NCI-H2171 treated with DMSO at 0.1 percent for 48 hours (cell line): ENCODE data around the gene TTC33.
A peak's percentile ranks its signal among the peaks of the same experiment; 100 is the strongest.
"Not testable (repeated sequence)": the region's sequence is repeated elsewhere in the genome, so short reads cannot be mapped to it uniquely, and the experiment has no call there.

ENCODE experiments used
- DNase-seq: peaks from one replicate; lab custom pipeline; 2025; lab: John Stamatoyannopoulos, UW

TTC33 gene

DNA sequence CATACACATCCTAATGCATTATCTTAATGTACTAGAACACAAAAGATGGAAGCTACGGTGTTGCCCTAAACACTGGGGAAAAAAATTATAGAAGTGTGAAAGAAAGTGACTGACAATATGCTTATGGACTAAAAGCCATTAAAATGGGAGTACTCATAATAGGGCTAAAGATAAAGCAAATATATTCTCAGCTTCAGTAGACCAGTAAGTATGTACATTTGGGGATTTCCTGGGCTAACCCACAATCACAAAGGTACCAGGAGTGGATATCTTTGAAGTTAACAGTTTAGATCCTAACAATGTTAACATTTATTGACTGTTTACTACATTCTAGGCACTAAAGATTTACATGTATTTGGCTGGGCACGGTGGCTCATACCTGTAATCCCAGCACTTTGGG, 39.2 kb downstream of the TTC33 start:
- DNase-seq, result no peak

DNA sequence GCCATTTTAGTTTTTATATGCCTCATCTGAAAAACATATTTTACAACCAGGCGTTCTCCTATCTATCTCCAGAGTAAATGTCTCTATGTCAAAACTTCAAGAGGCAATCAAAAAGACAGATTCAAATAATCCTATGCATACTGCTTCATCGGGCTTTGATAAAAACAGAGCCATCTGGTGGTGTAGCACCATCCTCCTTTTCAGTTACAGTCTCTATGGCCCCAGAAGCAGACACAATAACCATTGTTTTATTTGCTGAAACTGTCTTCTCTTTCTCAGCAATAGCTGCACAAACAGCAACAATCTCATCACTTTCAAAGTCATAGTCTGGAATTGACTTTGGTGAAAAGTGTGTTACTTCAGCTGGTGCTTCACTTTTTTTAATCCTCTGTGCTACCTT, 39.8 kb downstream of the TTC33 start:
- no peak for DNase-seq

DNA sequence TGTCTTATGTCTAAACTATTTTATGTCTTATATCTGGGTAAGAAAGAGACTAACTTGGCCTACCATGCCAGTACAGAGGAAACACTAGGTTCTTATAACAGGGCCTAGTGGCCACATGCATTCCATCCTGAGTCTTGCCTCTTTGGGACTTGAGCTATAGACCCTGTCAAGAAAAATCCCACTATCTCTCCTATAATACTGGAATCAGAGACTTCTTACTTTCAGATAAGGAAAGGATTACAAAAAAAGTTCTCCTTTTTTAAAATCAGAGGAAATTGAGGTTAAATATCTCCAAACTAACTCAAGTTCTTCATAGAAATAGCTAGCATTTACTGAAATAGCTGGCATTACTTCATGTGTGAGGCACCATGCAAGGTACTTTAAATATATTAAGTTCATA, 41.8 kb downstream of the TTC33 start:
- no peak for DNase-seq

DNA sequence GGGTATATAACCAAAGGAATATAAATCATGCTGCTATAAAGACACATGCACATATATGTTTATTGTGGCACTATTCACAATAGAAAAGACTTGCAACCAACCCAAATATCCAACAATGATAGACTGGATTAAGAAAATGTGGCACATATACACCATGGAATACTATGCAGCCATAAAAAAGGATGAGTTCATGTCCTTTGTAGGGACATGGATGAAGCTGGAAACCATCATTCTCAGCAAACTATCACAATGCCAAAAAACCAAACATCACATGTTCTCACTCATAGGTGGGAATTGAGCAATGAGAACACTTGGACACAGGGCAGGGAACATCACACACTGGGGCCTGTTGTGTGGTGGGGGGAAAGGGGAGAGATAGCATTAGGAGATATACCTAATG, 45.2 kb downstream of the TTC33 start:
- not testable (repeated sequence) for DNase-seq

DNA sequence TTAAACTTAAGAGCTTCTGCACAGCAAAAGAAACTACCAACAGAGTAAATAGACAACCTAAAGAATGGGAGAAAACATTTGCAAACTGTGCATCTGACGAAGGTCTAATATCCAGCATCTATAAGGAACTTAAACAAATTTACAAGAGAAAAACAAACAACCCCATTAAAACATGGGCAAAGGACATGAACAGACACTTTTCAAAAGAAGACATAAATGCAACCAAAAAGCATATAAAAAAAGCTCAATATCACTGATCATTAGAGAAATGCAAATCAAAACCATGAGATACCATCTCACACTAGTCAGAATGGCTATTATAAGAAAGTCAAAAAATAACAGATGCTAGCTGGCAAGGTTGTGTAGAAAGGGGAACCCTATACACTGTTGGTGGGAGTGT, 50.3 kb downstream of the TTC33 start:
- DNase-seq, result not testable (repeated sequence)

DNA sequence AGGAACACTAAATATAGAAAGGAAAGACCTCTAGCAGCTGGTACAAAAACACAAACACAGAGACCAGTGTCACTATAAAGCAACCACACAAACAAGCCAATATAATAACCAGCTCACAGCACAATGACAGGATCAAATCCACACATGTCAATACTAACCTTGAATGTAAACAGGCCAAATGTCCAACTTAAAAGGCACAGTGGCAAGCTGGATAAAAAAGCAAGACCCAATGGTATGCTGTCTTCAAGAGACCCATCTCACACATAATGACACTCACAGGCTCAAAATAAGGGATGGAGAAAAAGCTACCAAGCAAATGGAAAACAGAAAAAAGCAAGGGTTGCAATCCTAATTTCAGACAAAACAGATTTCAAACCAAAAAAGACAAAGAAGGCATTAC, 53.7 kb downstream of the TTC33 start:
- DNase-seq, result not testable (repeated sequence)

DNA sequence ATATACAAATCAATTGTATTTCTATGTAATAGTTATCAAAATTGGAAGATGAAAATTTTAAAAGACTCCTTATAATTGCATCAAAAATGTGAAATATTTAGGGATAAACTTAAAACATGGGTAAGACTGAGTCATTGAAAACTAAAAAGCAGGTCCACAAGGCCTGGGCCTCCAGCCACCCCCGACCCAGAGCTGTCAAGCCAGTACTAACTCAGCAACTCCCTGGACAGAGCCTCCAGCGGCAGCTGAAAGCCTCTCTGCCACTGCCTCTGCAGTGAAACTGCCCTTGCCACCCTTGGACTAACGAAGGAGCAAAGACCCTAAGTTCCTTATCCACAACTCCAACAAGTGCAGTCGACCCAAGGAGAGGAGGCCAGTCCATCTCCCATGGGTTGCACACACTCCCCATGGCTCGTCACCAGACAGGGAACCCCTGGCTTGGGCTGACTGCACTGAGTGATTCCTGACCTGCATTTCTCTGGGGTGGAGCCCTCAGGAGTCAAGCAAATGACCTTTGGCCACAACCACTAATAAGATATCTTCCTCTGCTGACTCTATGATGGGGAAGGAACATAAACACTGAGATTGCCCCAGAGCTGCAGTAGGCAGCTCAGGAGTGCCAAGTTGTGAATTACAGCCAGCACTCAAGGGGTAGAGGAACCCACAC, 55.5 kb downstream of the TTC33 start:
- DNase-seq, result no peak

DNA sequence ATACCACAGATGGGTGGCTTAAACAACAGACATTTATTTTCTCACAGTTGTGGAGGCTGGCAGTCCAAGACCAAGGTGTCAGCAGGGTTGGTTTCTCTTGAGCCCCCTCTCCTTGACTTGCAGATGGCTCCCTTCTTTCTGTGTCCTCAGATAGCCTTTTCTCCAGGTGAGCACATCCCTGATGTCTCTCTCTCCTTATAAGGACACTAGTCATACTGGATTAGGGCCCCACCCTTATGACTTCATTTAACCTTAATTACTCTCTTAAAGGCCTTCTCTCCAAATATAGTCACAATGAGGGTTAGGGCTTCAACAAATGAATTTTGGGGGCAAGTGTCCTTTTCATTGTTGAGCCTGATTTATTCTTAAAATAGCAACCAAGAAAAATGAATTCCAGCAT, 61.3 kb downstream of the TTC33 start:
- no peak for DNase-seq

DNA sequence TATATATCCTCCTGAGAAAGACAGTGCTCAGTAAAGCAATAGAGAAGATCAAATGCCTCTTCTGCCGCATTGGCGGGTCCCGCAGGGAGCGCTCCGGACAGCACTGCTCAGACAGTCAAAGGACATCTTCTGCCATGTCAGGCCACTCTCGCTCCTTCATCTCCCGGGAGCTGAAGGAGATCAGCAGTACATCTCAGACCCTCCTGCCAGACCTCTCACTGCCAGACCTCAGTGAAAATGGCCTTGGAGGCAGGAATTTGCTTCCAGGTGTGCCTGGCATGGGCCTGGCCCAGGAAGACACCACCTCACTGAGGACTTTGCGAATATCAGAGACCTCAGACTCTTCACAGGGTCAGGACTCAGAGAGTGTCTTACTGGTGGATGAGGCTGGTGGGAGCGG, 63.9 kb downstream of the TTC33 start:
- DNase-seq, result no peak

DNA sequence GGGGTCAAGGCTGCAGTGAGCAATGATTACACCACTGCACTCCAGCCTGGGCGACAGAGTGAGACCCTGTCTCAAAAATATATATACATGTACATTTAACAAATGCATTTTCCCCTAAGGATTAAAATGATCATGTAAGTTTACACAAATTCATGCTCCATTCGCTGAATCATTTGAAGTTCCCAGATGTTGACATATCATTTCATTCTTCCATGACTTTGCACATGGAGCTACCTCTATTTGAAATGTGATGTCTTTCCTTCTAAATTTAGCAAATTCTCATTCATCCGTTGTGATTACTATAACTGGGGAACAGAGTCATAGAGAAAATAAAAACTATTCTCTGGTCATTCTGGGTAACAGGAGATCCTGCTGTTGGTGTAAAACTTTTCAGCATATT, 65.5 kb downstream of the TTC33 start:
- DNase-seq, result no peak

DNA sequence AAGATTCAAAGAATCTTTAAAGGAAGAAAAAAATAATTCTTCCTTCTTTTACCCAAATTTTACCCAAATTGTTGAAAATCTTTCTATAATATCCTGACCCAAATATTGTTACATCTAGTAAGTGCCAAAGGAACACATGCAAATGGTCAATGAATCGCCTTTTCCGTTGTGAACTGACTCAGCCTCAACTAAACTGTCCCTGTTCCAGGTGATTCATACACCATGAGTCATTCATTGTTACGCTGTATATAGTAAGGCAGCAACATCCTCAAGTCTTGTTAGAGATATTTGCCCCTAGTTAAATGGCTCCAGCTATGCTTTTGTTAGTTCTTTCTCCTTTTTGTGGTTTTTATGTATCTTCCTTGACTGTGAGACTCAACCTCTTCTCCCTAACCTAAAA, 66.3 kb downstream of the TTC33 start:
- DNase-seq, result no peak

DNA sequence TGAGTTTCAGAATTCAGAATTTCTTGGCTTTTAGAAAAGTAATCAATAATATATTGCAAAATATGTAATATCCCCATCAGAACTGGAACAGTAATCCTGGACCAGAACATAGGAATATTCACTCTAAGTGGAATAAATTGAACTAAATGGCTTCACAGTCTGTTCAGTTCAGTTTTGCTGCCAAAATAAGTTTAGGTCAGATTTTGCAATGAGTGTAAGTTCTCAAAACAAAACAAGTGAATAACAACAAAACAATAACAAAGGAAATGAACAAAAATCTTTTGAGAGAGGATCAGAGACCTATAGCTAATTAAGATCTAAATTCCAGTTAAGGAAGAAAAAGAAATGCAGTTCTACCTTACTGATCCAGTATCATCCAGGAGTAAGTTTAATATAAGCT, 66.8 kb downstream of the TTC33 start:
- no peak for DNase-seq

DNA sequence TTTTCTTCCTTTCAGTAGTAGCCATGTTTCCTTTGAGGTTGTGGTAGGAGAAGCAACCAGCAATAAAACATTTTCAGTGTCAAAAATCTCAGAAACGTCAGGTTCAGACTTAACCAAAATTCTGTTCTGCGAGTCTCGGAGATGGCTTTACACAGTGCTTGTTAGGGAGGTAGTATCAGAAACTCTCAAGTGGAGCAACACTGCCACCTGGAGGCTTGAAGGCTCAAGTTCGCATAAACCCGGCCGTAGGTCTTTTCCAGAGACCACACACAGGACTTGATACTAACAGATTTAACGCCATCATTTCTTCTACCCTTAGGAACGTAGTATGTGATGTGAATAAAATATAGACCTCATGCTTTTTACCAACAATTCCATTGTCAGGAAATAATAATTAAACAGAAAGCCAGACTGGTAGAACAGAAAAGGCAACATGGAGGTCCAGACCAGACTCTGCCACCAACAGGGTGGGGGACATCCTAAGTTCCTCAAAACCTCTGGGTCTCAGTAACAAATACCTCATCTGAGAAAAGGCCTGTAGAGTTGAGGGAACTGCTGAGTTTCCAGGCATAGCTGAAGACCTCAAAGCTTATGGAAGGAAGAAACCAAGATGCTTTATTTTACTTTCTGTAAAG, 67.5 kb downstream of the TTC33 start:
- peak; percentile 81 for DNase-seq

DNA sequence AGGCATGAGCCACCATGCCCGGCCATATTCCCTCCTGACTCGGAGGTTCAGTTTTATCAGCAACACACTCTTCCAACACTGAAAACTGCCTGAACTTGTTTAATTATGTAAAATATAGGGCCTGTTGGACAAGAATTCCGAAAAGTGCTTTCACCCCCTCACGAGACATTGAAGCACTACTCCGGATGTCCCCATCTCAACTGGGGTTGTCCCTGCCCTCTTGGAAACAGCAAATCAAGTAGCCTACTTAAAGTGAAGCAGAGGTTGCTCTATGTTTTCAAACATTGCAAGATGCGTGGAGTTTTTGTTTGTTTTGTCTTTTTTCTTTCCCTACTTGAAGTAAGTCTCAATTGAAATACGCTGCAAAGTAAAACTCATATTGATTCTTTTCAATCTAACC, 68.4 kb downstream of the TTC33 start:
- no peak for DNase-seq

DNA sequence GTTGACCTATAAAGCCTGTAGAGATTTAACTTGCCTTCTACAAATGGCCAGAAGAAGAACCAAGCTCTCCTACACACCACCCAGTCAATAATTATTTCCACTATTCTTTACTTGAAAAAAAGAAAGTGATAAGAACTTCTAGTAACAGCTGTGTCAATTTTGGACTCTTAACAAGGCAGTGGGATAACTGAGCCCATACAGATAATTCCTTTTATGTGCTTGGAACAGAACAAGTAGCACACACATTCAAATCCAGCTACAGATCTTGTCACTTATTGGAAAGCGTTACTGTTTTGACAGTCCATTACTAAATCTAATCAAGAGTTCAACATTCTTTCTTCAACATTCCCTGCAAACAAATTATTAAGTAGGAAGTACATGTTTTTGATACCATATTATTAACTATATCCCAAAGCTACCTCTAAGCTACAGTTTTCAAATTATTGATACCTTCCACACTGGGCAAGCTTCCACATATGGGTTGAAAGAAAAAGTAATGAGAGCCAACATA, 69.7 kb downstream of the TTC33 start:
- no peak for DNase-seq

DNA sequence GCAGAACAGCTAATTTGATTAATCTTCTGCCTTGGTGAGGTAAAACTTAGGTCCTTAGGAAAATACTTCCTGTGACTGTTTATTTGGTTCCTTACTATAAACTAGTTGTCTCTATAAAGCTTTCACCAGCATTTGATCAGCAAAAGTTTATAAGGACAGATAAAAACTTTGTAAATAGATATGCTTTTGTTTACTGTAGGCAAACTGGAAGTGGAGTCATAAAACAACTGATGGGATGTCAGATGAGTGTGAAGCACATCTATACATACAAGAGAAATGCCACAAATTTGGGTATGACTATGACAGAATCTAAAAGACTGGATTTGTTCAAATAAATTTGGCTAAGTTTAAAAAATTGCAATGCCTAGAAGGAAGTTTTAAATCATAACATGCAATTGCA, 70.6 kb downstream of the TTC33 start:
- no peak for DNase-seq

DNA sequence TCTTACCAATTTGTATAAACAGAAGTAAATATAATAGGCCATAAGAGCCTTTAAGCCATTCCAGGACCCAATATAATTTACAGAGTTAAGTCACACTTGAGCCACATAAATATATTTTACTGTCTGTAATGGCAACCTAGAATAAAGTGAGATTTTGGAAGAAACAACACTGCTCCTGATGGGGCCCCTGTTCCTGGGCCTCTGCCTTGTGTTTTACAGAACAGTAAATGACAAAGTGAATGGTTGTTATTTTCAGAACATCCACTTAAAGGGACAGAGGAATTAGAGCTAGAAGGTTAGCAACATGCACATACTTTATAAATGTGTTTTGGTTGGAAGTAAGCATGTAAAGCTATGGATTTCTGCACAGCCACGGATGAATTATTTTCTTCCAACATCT, 72.5 kb downstream of the TTC33 start:
- no peak for DNase-seq

DNA sequence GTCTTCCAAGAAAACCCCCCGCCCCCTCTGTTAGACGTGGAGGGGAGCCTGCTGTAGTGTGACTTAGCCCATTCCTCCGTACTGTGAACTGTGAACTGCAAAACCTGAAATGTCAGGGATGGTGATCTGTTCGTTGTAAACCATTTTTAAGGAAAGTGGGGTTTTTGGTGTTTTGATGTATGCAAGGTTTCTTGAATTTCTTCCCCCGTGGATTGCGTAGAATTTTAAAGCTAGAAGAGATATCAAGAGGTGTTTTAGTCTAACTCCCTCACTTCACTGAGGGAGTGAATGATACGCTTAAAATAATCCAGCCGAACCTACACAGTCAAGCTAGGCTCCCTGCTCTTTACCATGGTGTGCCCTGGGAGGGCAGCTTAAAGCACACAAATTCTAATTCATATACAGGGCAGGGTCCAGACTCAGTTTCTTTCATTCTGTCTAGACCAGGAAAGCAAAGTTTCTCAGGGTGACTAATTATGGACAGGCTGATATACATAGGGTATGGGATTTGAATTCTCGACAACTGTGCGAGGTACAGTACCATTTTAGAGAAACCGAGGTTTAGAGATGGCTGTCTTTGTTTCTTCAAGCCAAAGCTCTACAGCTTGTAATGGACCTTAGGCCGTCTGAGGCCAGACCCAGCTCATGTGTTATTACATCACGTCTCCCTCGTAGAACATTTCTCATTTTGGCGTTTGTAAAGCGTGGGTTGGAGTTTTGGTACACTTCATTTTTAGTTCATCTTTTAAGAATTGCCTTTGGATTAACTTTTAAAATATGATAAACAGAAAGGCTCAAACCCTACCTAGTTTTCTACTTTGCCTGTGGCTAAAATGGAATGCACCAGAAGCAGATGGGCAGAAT, 73.4 kb downstream of the TTC33 start:
- no peak for DNase-seq

DNA sequence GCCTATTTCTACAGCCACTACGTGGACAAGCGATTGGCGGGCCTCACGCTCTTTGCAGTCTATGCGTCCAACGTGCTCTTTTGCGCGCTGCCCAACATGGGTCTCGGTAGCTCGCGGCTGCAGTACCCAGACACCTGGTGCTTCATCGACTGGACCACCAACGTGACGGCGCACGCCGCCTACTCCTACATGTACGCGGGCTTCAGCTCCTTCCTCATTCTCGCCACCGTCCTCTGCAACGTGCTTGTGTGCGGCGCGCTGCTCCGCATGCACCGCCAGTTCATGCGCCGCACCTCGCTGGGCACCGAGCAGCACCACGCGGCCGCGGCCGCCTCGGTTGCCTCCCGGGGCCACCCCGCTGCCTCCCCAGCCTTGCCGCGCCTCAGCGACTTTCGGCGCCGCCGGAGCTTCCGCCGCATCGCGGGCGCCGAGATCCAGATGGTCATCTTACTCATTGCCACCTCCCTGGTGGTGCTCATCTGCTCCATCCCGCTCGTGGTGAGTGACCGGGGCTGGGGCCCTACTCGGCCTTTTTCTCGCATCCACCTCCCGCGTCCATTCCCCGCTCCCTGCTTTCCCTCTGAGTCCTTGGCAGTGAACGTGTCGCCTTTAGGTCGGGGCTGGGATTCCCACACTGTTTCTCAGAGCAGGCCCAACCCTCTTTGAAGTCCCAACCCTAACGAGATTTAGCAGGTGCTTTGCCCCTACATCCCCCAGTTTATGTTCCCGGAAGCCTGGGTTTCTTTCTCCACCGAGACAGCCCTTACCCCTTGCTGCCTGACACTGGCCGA, 74.2 kb downstream of the TTC33 start:
- no peak for DNase-seq

DNA sequence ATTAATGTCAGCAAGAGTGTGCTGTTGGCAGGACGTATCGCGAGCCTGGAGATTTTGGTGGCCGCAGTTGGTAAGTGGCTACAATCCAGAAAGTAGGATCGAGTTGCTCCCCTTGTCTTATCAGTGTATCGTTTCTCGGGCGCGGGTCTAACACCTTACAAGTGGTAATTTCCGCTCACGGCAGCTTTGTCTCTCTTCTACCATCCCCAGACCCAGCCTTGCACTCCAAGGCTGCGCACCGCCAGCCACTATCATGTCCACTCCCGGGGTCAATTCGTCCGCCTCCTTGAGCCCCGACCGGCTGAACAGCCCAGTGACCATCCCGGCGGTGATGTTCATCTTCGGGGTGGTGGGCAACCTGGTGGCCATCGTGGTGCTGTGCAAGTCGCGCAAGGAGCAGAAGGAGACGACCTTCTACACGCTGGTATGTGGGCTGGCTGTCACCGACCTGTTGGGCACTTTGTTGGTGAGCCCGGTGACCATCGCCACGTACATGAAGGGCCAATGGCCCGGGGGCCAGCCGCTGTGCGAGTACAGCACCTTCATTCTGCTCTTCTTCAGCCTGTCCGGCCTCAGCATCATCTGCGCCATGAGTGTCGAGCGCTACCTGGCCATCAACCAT, 74.9 kb downstream of the TTC33 start:
- DNase-seq, result no peak

DNA sequence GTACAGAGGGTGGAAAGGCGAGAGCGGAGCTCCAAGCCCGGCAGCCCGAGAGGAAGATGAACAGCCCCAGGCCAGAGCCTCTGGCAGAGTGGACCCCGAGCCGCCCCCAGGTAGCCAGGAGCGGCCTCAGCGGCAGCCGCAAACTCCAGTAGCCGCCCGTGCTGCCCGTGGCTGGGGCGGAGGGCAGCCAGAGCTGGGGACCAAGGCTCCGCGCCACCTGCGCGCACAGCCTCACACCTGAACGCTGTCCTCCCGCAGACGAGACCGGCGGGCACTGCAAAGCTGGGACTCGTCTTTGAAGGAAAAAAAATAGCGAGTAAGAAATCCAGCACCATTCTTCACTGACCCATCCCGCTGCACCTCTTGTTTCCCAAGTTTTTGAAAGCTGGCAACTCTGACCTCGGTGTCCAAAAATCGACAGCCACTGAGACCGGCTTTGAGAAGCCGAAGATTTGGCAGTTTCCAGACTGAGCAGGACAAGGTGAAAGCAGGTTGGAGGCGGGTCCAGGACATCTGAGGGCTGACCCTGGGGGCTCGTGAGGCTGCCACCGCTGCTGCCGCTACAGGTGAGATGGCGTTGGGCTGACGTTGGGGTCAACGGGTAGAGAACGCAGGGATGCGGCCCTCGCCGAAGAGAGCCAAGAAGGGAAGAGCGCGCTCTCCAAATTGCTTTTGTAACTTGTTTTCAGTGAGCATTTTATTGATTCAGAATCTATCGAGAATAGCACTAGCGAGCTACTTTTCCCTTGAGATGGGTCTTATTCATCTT, 75.7 kb downstream of the TTC33 start, which contains the start of gene PTGER4:
Gene PTGER4, plus strand, starts transcription at position 3 of the 769 bp plus-strand sequence. CDS start 1,079 bp downstream, outside the sequence.
- DNase-seq, result no peak
